Measurements from ENCODE around the gene ACTR3.

Gene ACTR3

GRCh38 chr2:113966832-113967231 is 76.9 kb downstream of the ACTR3 start:
- DNase-seq = no peak

- no peak for DNase-seq
These were observed 77.4 kb downstream of the ACTR3 start for GRCh38 chr2:113967272-113967671.

- DNase-seq = no peak
These were observed 82.9 kb downstream of the ACTR3 start for GRCh38 chr2:113972766-113973165.

- peak; percentile 56 for DNase-seq
These were observed 83.9 kb downstream of the ACTR3 start for GRCh38 chr2:113973810-113974209.

- peak; percentile 97 for DNase-seq
These were observed 84.8 kb downstream of the ACTR3 start for GRCh38 chr2:113974727-113975126.

GRCh38 chr2:113976277-113976928 is 86.5 kb downstream of the ACTR3 start:
- no peak for DNase-seq

GRCh38 chr2:113977060-113977659 is 87.3 kb downstream of the ACTR3 start:
- peak; percentile 86 for DNase-seq

GRCh38 chr2:113977660-113978523 is 88.0 kb downstream of the ACTR3 start:
- DNase-seq = peak; percentile 88

- DNase-seq = no peak
These were observed 88.8 kb downstream of the ACTR3 start for GRCh38 chr2:113978524-113979190.

- DNase-seq = no peak
These were observed 89.6 kb downstream of the ACTR3 start for GRCh38 chr2:113979191-113980128.

- peak; percentile 17 for DNase-seq
These were observed 91.1 kb downstream of the ACTR3 start for GRCh38 chr2:113980946-113981345.

- DNase-seq = no peak
These were observed 91.7 kb downstream of the ACTR3 start for GRCh38 chr2:113981404-113982134.

- DNase-seq = no peak
These were observed 95.9 kb downstream of the ACTR3 start for GRCh38 chr2:113985554-113986397.

GRCh38 chr2:113986762-113987290 is 96.9 kb downstream of the ACTR3 start:
- DNase-seq = no peak

GRCh38 chr2:113992090-113992489 is 102.2 kb downstream of the ACTR3 start:
- DNase-seq = no peak

GRCh38 chr2:113996671-113997594 is 107.0 kb downstream of the ACTR3 start:
- DNase-seq = no peak

GRCh38 chr2:114001152-114001551 is 111.3 kb downstream of the ACTR3 start:
- no peak for DNase-seq

GRCh38 chr2:114001937-114002336 is 112.0 kb downstream of the ACTR3 start:
- no peak for DNase-seq

All from NCI-H2171 treated with DMSO at 0.1 percent for 48 hours (cell line).